ENCODE measurements around the gene ZCWPW2.

DNA sequence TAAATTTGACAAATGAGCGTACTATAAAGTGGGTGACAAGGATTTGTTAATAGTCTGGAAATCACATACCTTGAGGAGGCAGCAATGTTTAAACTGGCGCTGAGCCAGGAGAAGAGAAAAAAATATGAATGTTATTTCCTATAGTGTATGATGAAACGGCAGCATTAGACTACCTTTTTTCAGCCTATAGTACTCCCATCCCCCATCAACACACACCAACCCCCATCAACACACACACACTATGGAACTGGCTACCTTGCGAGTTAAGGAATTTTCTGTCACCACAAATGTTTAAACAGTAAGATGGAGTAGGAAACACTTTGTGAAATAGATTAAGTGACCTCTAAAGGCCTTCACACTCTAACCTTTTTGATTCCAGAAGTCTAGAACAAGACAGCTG, 46.8 kb upstream of the ZCWPW2 start:
- TF ChIP-seq, protein P1, sequence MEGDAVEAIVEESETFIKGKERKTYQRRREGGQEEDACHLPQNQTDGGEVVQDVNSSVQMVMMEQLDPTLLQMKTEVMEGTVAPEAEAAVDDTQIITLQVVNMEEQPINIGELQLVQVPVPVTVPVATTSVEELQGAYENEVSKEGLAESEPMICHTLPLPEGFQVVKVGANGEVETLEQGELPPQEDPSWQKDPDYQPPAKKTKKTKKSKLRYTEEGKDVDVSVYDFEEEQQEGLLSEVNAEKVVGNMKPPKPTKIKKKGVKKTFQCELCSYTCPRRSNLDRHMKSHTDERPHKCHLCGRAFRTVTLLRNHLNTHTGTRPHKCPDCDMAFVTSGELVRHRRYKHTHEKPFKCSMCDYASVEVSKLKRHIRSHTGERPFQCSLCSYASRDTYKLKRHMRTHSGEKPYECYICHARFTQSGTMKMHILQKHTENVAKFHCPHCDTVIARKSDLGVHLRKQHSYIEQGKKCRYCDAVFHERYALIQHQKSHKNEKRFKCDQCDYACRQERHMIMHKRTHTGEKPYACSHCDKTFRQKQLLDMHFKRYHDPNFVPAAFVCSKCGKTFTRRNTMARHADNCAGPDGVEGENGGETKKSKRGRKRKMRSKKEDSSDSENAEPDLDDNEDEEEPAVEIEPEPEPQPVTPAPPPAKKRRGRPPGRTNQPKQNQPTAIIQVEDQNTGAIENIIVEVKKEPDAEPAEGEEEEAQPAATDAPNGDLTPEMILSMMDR (IDR thresholded peaks at IDR 0.05; ENCODE audit: low read depth, low read length, missing input control): no peak
- TF ChIP-seq, protein P2, sequence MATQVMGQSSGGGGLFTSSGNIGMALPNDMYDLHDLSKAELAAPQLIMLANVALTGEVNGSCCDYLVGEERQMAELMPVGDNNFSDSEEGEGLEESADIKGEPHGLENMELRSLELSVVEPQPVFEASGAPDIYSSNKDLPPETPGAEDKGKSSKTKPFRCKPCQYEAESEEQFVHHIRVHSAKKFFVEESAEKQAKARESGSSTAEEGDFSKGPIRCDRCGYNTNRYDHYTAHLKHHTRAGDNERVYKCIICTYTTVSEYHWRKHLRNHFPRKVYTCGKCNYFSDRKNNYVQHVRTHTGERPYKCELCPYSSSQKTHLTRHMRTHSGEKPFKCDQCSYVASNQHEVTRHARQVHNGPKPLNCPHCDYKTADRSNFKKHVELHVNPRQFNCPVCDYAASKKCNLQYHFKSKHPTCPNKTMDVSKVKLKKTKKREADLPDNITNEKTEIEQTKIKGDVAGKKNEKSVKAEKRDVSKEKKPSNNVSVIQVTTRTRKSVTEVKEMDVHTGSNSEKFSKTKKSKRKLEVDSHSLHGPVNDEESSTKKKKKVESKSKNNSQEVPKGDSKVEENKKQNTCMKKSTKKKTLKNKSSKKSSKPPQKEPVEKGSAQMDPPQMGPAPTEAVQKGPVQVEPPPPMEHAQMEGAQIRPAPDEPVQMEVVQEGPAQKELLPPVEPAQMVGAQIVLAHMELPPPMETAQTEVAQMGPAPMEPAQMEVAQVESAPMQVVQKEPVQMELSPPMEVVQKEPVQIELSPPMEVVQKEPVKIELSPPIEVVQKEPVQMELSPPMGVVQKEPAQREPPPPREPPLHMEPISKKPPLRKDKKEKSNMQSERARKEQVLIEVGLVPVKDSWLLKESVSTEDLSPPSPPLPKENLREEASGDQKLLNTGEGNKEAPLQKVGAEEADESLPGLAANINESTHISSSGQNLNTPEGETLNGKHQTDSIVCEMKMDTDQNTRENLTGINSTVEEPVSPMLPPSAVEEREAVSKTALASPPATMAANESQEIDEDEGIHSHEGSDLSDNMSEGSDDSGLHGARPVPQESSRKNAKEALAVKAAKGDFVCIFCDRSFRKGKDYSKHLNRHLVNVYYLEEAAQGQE (IDR thresholded peaks at IDR 0.05): no peak
- TF ChIP-seq, protein P3, sequence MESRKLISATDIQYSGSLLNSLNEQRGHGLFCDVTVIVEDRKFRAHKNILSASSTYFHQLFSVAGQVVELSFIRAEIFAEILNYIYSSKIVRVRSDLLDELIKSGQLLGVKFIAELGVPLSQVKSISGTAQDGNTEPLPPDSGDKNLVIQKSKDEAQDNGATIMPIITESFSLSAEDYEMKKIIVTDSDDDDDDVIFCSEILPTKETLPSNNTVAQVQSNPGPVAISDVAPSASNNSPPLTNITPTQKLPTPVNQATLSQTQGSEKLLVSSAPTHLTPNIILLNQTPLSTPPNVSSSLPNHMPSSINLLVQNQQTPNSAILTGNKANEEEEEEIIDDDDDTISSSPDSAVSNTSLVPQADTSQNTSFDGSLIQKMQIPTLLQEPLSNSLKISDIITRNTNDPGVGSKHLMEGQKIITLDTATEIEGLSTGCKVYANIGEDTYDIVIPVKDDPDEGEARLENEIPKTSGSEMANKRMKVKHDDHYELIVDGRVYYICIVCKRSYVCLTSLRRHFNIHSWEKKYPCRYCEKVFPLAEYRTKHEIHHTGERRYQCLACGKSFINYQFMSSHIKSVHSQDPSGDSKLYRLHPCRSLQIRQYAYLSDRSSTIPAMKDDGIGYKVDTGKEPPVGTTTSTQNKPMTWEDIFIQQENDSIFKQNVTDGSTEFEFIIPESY (IDR thresholded peaks at IDR 0.05): no peak
- TF ChIP-seq RXRA (IDR thresholded peaks at IDR 0.05): no peak
- TF ChIP-seq, protein P4, sequence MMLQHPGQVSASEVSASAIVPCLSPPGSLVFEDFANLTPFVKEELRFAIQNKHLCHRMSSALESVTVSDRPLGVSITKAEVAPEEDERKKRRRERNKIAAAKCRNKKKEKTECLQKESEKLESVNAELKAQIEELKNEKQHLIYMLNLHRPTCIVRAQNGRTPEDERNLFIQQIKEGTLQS (IDR thresholded peaks at IDR 0.05): no peak
- no peak for TF ChIP-seq TAF1 (conservative IDR thresholded peaks at IDR 0.05)
- TF ChIP-seq HNF4A (conservative IDR thresholded peaks at IDR 0.05): no peak
- TF ChIP-seq YY1 (IDR thresholded peaks at IDR 0.05): no peak
- no peak for TF ChIP-seq RAD21 (IDR thresholded peaks at IDR 0.05)
- no peak for TF ChIP-seq FOXA1 (IDR thresholded peaks at IDR 0.05)
